GM18520 (cell line): Measurements from ENCODE around the gene ST7.
"Not testable (repeated sequence)": the region's sequence is repeated elsewhere in the genome, so short reads cannot be mapped to it uniquely, and the experiment has no call there.

Experiments used
- ATAC-seq: cut with Tn5 transposase; IDR thresholded peaks from one replicate; pipeline ENCODE4 v1.9.1; 2021; ENCODE audit not compliant: unreplicated experiment

Gene ST7

GRCh38 chr7:116949941-116950801 lies 3.1 kb upstream of the ST7 start:
- no peak for ATAC-seq

GRCh38 chr7:116950889-116951351 lies 2.4 kb upstream of the ST7 start:
- no peak for ATAC-seq

- ATAC-seq: no peak
Observed at GRCh38 chr7:116951366-116952292, 1.7 kb upstream of the ST7 start.

- ATAC-seq: no peak
Observed at GRCh38 chr7:116952635-116953371, 498 bp upstream of the ST7 start.

- ATAC-seq: peak; percentile 16
Observed at GRCh38 chr7:116953906-116954838, 871 bp downstream of the ST7 start.

- no peak for ATAC-seq
Observed at GRCh38 chr7:116955340-116955739, 2.0 kb downstream of the ST7 start.

- ATAC-seq: peak; percentile 80
Observed at GRCh38 chr7:116955801-116956476, 2.6 kb downstream of the ST7 start.

- no peak for ATAC-seq
Observed at GRCh38 chr7:116956477-116956804, 3.1 kb downstream of the ST7 start.

GRCh38 chr7:116957874-116958273 lies 4.6 kb downstream of the ST7 start:
- ATAC-seq: peak; percentile 17

- not testable (repeated sequence) for ATAC-seq
Observed at GRCh38 chr7:116961966-116962673, 8.8 kb downstream of the ST7 start.

- no peak for ATAC-seq
Observed at GRCh38 chr7:116963234-116963633, 9.9 kb downstream of the ST7 start.

GRCh38 chr7:116966601-116967000 lies 13.3 kb downstream of the ST7 start:
- no peak for ATAC-seq

GRCh38 chr7:116967254-116967922 lies 14.1 kb downstream of the ST7 start:
- no peak for ATAC-seq

GRCh38 chr7:116967983-116968382 lies 14.7 kb downstream of the ST7 start:
- no peak for ATAC-seq

GRCh38 chr7:116968631-116969030 lies 15.3 kb downstream of the ST7 start:
- ATAC-seq: no peak

GRCh38 chr7:116969371-116969902 lies 16.1 kb downstream of the ST7 start:
- ATAC-seq: no peak

- peak; percentile 72 for ATAC-seq
Observed at GRCh38 chr7:116970238-116970910, 17.1 kb downstream of the ST7 start.
